ENCODE data around the gene IP6K2. TPM values are rescaled to one million over a fixed set of nuclear protein-coding genes. Genes with fewer than 3 reads are reported as not detected.
"Not testable (repeated sequence)": the region's sequence is repeated elsewhere in the genome, so short reads cannot be mapped to it uniquely, and the experiment has no call there.

Gene IP6K2
- total and polyA plus RNA-seq, 7 donors = 14.0 to 36.8 (median 22.5) TPM

- Histone ChIP-seq H3K9me3 (no peaks in the 10 kb centered on the region), H3K36me3 (ENCODE audit: insufficient read depth in 1 of 2, low read depth in 1 of 2) (no peaks in the 10 kb centered on the region), H3K27ac (no peak overlapping the region), H3K4me1 (no peaks in the 10 kb centered on the region), H3K4me3 (no peak overlapping the region), H3K27me3 (ENCODE audit: insufficient read depth in 3 of 3, low read length in 2 of 3) (no peaks in the 10 kb centered on the region)
- no peak for DNase-seq
- 73 to 80% (median 79%) methylated on average over 8 of the region's 8 CpGs for WGBS, 3 donors
- ATAC-seq = no peak
- no peak for TF ChIP-seq CTCF (IDR thresholded peaks at IDR 0.05)
- intact Hi-C loops (cut with DNase I) = no loop called here
Measured at GRCh38 chr3:48727511-48727910, 10.5 kb upstream of the IP6K2 start.

GRCh38 chr3:48725185-48725855, 8.3 kb upstream of the IP6K2 start:
- H3K4me3 ChIP-seq; intact Hi-C loops (cut with DNase I); DNase-seq; H3K27me3 ChIP-seq (ENCODE audit: insufficient read depth in 3 of 3, low read length in 2 of 3); H3K9me3 ChIP-seq; H3K27ac ChIP-seq; H3K36me3 ChIP-seq (ENCODE audit: insufficient read depth in 1 of 2, low read depth in 1 of 2); ATAC-seq; H3K4me1 ChIP-seq: not testable (repeated sequence)
- 93 to 97% (median 95%) methylated on average over 8 of the region's 8 CpGs for WGBS, 3 donors

DNA sequence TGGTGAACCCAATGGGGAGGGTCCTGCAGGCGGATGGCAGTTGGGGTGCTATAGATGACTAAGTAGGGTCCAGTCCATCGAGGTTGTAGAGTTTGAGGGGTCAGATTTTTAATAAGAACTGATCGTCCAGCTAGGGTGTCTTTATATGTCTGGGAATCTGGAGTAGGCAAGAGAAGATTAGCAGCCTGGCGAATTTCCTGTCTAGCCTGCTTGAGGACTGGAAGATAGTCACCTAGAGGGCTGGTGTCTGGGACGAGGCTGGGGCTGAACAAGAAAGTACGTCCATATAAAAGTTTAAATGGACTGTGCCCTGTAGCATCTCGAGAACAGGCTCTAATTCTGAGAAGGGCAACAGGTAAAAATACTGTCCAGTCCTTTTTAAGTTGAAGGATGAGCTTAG, 6.7 kb upstream of the IP6K2 start:
- Histone ChIP-seq H3K36me3 (ENCODE audit: insufficient read depth in 1 of 2, low read depth in 1 of 2) (no peaks in the 10 kb centered on the region), H3K9me3 (no peaks in the 10 kb centered on the region), H3K27ac (no peak overlapping the region), H3K27me3 (ENCODE audit: insufficient read depth in 3 of 3, low read length in 2 of 3) (no peaks in the 10 kb centered on the region), H3K4me3 (no peak overlapping the region), H3K4me1 (no peaks in the 10 kb centered on the region)
- intact Hi-C loops (cut with DNase I) = no loop called here
- DNase-seq (no peak), ATAC-seq (no peak)
- TF ChIP-seq CTCF (IDR thresholded peaks at IDR 0.05) = no peak
- WGBS, 3 donors = 83 to 87% (median 86%) methylated on average over 7 of the region's 7 CpGs

DNA sequence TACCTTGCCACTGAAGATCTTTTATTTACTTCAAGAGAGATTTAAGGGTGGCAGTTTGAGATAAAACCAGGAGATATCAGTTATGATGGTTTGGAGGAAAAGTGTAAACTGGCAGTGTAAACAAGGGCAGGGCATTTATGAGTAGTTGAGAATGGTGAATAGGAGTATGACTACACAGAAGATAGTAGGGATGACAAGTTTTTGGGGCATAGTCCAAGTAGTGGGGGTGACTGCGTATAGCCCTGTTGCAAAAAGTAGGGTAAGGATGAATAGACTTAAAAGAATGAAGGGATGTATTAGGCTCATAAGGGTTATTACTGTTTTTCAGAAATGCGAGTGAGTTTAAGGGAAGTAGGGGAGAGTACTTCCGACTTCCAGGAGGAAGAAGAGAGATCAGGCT, 6.3 kb upstream of the IP6K2 start:
- 78 to 85% (median 83%) methylated on average over 3 of the region's 3 CpGs for WGBS, 3 donors

DNA sequence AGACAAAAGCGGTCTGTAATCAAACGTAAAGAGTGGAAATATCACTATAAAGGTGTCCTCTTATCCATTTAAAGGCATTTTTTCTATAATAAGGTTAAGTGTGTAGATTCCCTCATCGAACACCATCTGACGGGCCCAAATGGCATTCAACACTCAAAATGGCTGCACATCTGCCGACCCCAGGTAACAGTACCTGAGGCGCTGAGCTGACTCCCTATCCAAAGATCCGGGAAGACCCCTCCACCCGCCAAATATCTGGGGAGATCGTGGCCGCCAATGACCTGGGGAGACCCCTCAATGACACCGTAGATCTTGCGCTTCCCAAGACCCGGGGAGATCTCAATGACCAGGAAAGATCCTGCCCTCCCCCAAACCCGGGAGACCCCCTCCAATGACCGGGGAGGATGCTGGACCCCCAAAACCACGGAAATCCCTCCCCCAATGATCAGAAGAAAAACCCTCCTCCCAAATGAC, 476 bp downstream of the IP6K2 start:
- DNase-seq (no peak), ATAC-seq (peak in 2 of 4 donors; percentile 20 to 27)
- H3K36me3 ChIP-seq (ENCODE audit: insufficient read depth in 1 of 2, low read depth in 1 of 2) = peaks cover 0 to 32% of the 10 kb centered on the region in 2 donors
- intact Hi-C loops (cut with DNase I) = no loop called here
- H3K4me1 ChIP-seq = peaks cover 25% of the 10 kb centered on the region
- peak overlapping the region; percentile 81 for H3K27ac ChIP-seq
- no peaks in the 10 kb centered on the region for H3K27me3 ChIP-seq (ENCODE audit: insufficient read depth in 3 of 3, low read length in 2 of 3)
- TF ChIP-seq CTCF (IDR thresholded peaks at IDR 0.05) = no peak
- 0 to 1% (median 1%) methylated on average over 16 of the region's 16 CpGs for WGBS, 3 donors
- no peaks in the 10 kb centered on the region for H3K9me3 ChIP-seq
- H3K4me3 ChIP-seq = peak overlapping the region; percentile 72

More for the DNA sequence above, 6.3 kb upstream of the IP6K2 start:
- H3K4me1 ChIP-seq; H3K4me3 ChIP-seq; H3K27ac ChIP-seq; H3K27me3 ChIP-seq (ENCODE audit: insufficient read depth in 3 of 3, low read length in 2 of 3); H3K36me3 ChIP-seq (ENCODE audit: insufficient read depth in 1 of 2, low read depth in 1 of 2); intact Hi-C loops (cut with DNase I); H3K9me3 ChIP-seq; DNase-seq; ATAC-seq: not testable (repeated sequence)

Measured in psoas muscle (tissue), 8 donors.